HG02798 (cell line): ENCODE measurements around the gene SQSTM1.

Experiments
- ATAC-seq: cut with Tn5 transposase; IDR thresholded peaks from one replicate; pipeline ENCODE4 v1.9.1; 2021; ENCODE audit warnings: mild to moderate bottlenecking; ENCODE audit not compliant: unreplicated experiment, poor library complexity

SQSTM1 gene

GRCh38 chr5:179886190-179886911 is 65.6 kb downstream of the SQSTM1 start:
- ATAC-seq = no peak

- no peak for ATAC-seq
Observed at GRCh38 chr5:179887095-179887494, 66.4 kb downstream of the SQSTM1 start.
